Posterior cingulate gyrus (tissue), 11 donors: Measurements from ENCODE around the gene CD69.
"Not testable (repeated sequence)": the region's sequence is repeated elsewhere in the genome, so short reads cannot be mapped to it uniquely, and the experiment has no call there.

Experiments used
- DNase-seq, 10 donors: peaks; one replicate each; pipeline versions ENCODE4 v3.0.0 to v3.0.0-alpha.2; 2020 to 2021; ENCODE audit warnings: mixed read lengths in 3 of 10
- intact Hi-C: fragments of 100-400 bp; cut with DNase I; formaldehyde crosslinking; loops from one replicate; pipeline ENCODE4 v1.15.1; 2023

Gene CD69

GRCh38 chr12:9725213-9725870, 35.4 kb downstream of the CD69 start:
- DNase-seq: no peak
- intact Hi-C loops: no loop called here

DNA sequence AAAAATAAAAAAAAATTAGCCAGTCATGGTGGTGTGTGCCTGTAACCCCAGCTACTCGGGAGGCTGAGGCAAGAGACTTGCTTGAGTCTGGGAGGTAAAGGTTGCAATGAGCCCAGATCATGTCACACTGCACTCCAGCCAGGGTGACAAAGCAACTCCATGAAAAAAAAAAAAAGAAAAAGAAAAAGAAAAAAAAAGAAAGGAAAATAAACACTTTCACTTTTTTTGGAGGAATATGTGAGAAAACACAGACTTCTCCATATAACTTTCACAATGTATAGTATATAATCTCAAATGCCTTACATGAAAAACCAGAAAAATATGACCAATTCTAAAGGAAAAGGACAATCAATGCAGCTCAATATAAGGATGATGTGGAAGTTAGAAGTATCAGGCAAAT, 36.7 kb downstream of the CD69 start:
- no peak for DNase-seq
- intact Hi-C loops: no loop called here

GRCh38 chr12:9721394-9722092, 39.2 kb downstream of the CD69 start:
- DNase-seq: no peak
- intact Hi-C loops: no loop called here

DNA sequence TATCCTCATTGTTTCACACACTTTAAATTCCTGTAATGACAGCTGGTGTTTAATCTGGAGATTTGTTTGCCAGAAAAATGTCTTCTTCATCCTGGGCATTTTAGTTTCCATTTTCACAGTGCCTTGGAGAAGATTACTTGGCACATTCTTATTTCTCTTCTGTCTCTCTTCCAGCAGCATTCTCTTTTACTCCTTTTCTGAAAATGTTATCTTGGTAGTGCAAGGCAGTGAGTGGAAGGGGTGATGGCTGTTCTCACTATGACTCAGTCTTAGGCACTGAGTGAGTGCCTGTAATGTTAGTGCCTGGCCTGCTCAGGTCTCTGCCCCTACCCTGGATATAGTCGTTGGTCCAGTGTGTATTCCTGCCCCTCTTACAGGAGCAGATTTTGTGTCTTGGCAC, 40.9 kb downstream of the CD69 start:
- no peak for DNase-seq
- intact Hi-C loops: no loop called here

- DNase-seq: no peak
These were observed 41.7 kb downstream of the CD69 start for GRCh38 chr12:9718968-9719367.

DNA sequence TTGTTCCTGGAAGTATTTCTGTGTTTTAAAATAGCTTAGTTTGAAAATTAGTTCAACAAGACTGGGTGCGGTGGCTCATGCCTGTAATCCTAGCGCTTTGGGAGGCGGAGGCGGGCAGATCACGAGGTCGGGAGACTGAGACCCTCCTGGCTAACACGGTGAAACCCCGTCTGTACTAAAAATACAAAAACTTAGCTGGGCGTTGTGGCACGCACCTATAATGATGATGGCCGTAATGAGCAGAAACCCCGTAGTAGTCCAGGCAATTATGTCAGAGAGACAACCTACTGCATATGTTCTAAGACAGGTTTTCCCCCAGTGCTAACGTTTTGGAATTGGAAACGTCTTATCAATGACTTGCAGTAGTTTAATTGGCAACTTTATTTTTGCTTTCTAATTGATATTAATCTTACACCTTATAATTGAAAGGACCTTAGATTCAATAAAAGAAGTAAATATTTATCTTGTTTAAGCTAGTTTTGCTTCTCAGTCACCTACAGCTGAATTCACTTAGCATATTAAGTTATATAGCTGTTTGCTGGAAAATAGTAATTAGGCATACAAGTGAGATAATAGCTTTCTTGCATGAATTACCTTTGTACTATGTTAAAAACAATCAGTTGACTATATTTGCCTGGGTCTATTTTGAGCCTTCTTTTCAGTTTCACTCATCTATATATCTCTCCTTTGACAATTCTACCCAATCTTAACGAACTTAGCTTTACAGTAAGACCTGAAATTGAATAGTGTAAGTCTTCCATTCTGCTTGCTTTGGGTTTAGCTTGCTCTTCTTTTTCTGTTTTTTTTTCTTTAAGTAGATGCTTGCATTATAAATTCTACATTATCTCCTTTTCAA, 43.4 kb downstream of the CD69 start:
- intact Hi-C loops: no loop called here
- no peak for DNase-seq

More at GRCh38 chr12:9718968-9719367, 41.7 kb downstream of the CD69 start:
- intact Hi-C loops: no loop called here

GRCh38 chr12:9713032-9713558, 47.6 kb downstream of the CD69 start:
- intact Hi-C loops, DNase-seq: not testable (repeated sequence)

DNA sequence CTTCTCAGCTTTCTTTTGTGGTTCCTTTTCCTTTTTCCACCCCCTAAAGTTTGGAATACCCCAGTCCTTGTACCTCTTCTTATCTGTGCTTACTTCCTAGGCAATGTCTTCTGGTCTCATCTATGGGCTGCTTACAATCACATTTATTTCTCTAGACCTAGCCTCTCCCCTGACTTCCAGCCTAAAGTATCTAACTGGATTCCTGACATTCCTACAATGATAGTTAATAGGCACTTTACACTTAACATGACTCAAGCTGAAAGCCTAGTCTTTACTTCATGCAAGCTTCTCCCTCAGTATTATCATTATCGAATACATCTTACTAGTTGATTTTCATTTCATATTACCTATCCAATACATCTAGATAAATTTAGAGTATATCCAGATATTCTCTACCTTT, 49.0 kb downstream of the CD69 start:
- intact Hi-C loops: no loop called here

GRCh38 chr12:9710584-9711375, 49.9 kb downstream of the CD69 start:
- intact Hi-C loops: no loop called here
- no peak for DNase-seq

More for the DNA sequence above, 49.0 kb downstream of the CD69 start:
- no peak for DNase-seq

- intact Hi-C loops: loop anchor here (5.0 kb wide), 1 partner anchor 377 kb away; no protein-coding TSS in a partner anchor
- no peak for DNase-seq
These were observed 51.8 kb downstream of the CD69 start for GRCh38 chr12:9708853-9709252.

DNA sequence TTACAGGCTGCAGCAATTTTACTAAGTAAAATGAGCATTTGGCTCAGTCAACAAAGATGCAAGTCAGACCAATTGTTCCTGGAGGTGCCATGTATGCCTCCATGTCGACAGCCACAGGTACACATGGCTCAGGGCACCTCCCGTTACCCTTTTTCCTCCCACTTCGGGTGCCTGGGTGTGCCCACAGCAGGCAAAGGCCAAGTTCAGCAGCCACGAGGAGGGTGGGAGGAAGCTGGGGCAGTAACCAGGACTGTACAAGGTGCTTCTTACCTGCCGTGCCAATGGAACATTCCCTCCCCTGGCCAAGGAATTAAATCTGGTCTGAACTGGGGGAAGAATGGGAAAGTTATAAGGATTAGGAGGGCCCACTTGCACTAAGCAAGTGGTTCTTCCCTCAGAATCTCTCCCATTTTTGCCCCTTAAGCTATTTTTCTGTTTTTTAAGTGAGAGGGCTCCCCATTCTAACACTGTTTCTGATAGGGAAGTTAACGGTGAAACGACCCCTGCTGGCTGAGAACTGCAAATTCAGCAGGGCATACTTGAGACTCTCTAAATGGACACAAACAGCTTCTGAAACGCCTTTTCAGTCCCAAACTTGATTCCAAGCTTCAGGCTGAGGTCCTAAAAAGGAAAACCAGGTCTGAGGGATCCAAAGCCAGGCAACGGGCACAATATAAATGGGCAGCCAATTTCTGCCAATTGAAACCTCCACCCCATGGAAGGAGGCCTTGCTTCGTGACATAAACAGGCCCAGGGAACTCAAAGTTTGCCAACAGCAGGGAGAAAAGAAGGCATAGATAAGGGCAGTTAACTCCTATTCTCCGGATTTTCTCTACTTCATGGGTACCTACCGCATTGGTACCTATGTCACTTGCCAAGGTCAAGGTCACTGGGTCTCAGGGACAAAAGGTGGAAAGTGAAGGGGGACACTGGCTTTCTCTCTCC, 52.6 kb downstream of the CD69 start:
- intact Hi-C loops: loop anchor here (5.0 kb wide), 1 partner anchor 376 kb away; no protein-coding TSS in a partner anchor
- peak in 5 of 10 donors; percentile 22 to 78 (median 40) for DNase-seq

DNA sequence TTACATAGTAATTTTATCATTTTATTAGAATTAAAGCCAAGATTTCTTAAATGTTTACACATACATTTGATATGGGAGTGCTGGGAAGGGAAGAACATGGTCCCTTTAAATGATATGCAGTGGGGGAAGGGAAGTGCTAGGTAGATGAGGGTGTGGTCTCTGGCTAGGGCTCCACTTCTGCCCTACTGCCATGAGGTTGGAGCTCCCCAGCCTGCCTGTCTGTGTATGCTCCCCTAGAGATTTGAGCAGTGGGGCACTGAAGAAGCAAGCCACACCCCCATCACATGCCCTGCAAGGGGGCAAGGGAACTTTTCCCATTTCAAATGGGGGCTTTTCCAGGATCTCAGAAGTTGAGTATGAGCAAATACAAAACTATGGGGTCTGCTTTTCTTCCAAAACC, 53.3 kb downstream of the CD69 start:
- intact Hi-C loops: loop anchor here (5.0 kb wide), 1 partner anchor 375 kb away; no protein-coding TSS in a partner anchor
- DNase-seq: no peak

DNA sequence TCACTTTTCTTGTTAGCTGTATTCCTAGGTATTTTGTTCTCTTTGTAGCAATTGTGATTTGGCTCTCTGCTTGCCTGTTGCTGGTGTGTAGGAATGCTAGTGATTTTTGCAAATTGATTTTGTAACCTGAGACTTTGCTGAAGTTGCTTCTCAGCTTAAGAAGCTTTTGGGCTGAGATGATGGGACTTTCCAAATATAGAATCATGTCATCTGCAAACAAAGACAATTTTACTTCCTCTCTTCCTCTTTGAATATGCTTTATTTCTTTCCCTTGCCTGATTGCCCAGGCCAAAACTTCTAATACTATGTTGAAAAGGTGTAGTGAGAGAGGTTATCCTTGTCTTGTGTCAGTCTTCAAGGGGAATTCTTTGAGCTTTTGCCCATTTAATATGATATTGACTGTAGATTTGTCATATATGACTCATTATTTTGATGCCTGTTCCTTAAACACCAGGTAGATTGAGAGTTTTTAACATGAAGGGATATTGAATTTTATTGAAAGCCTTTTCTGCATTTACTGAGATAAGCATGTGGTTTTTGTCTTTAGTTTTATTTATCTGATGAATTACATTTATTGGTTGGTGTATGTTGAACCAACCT, 54.5 kb downstream of the CD69 start:
- intact Hi-C loops: loop anchor here (5.0 kb wide), 1 partner anchor 374 kb away; no protein-coding TSS in a partner anchor
- DNase-seq: no peak

DNA sequence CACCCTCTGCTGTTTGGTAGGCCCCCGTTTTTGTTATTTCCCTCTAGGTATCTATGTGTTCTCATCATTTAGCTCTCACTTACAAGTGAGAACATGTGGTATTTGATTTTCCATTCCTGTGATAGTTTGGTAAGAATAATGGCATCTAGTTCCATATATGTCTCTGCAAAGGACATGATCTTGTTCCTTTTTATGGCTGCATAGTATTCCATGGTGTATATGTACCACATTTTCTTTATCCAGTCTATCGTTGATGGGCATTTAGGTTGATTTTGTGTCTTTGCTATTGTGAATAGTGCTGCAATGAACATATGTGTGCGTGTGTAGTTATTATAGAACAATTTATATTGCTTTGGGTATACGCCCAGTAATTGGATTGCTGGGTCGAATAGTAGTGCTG, 56.1 kb downstream of the CD69 start:
- intact Hi-C loops, DNase-seq: not testable (repeated sequence)
